GM12878 (cell line): Measurements from ENCODE around the gene APPBP2. TPM values are rescaled to one million over a fixed set of nuclear protein-coding genes. Genes with fewer than 3 reads are reported as not detected.

Source experiments
- ATAC-seq: fragments of 200-7000 bp; cut with Tn5 transposase; 3 replicates; pipeline ENCODE4 v1.9.1; 2020; ENCODE audit warnings: mild to moderate bottlenecking, moderate library complexity
- BruUV-seq: library from RNA; stranded (reverse); fragments of 400-500 nt; replicated peaks from 2 replicates; lab custom pipeline; 2021; lab: Mats Ljungman, UMichigan
- CTCF ChIA-PET: fragments of 300-600 bp; sonication (Branson Sonifier 250); formaldehyde crosslinking; extraction: SDS; loops from one replicate; lab custom pipeline; 2021; ENCODE audit warnings: inconsistent platforms; lab: Yijun Ruan, JAX
- POLR2A ChIA-PET: fragments of 350-600 bp; formaldehyde crosslinking; extraction: SDS; loops from one replicate; lab custom pipeline; 2021; ENCODE audit warnings: inconsistent platforms; lab: Charles Lee
- RAD21 ChIA-PET: fragments of 300-600 bp; sonication (Branson Sonifier 250); formaldehyde crosslinking; loops from one replicate; lab custom pipeline; 2023; ENCODE audit warnings: antibody characterized with exemption; ENCODE audit not compliant: unreplicated experiment; lab: Charles Lee
- SMC1A ChIA-PET: fragments of 300-600 bp; sonication (Branson Sonifier 250); formaldehyde crosslinking; loops from one replicate; lab custom pipeline; 2023; ENCODE audit not compliant: unreplicated experiment, uncharacterized antibody; lab: Charles Lee
- DNase-seq: peaks from one replicate; pipeline ENCODE4 v3.0.0-alpha.2; 2011; ENCODE audit warnings: low read depth, low spot score
- FAIRE-seq: peaks from 3 replicates; lab custom pipeline; 2011; peaks lifted over from hg19 to GRCh38; lab: Jason Lieb, UNC
- H2AFZ ChIP-seq: 2 replicates; pipeline ENCODE4 v1.6.0; 2011; ENCODE audit warnings: low read depth, low read length, control low read depth; ENCODE audit not compliant: control insufficient read depth
- H3K27ac ChIP-seq: 2 replicates; pipeline ENCODE4 v1.5.1; 2011; ENCODE audit warnings: control low read depth; ENCODE audit not compliant: control insufficient read depth, insufficient read depth
- H3K27me3 ChIP-seq, 2 experiments: replicated peaks in 1 of 2; 2 replicates each; pipeline versions ENCODE4 v1.6.0 to v1.6.1; 2011; ENCODE audit warnings: low read length in 1 of 2; ENCODE audit not compliant: control insufficient read depth in 2 of 2, insufficient read depth in 2 of 2
- H3K36me3 ChIP-seq, 2 experiments: 2 replicates each; pipeline ENCODE4 v1.5.1; 2011; ENCODE audit warnings: low read length in 1 of 2; ENCODE audit not compliant: control insufficient read depth in 2 of 2, insufficient read depth in 2 of 2
- H3K4me1 ChIP-seq: 2 replicates; pipeline ENCODE4 v1.6.1; 2011; ENCODE audit warnings: mild to moderate bottlenecking, low read length, moderate library complexity, mixed read lengths; ENCODE audit not compliant: control insufficient read depth, insufficient read depth
- H3K4me2 ChIP-seq: 2 replicates; pipeline ENCODE4 v1.6.0; 2011; ENCODE audit warnings: control low read depth; ENCODE audit not compliant: control insufficient read depth, insufficient read depth
- H3K4me3 ChIP-seq: fragments of 200-600 bp; sonication (generic); 2 replicates; pipeline ENCODE4 v1.5.1; 2016
- H3K79me2 ChIP-seq: 2 replicates; pipeline ENCODE4 v1.6.0; 2011; ENCODE audit warnings: low read length; ENCODE audit not compliant: control insufficient read depth, insufficient read depth
- H3K9ac ChIP-seq: 2 replicates; pipeline ENCODE4 v1.8.0; 2011; ENCODE audit warnings: low read length, control low read depth, mixed read lengths; ENCODE audit not compliant: control insufficient read depth, insufficient read depth
- H3K9me3 ChIP-seq: replicated peaks from 3 replicates; pipeline ENCODE4 v1.5.1; 2011; ENCODE audit warnings: mild to moderate bottlenecking, low read length; ENCODE audit not compliant: control insufficient read depth, insufficient read depth
- H4K20me1 ChIP-seq: 2 replicates; pipeline ENCODE4 v1.6.0; 2011; ENCODE audit not compliant: control insufficient read depth, insufficient read depth
- ASH2L ChIP-seq: fragments of 300-600, 200-600 bp; sonication (generic); IDR thresholded peaks from 2 replicates; pipeline ENCODE4 v1.6.1; 2017; ENCODE audit warnings: low read depth, mild to moderate bottlenecking, borderline replicate concordance
- CHD2 ChIP-seq: IDR thresholded peaks from 2 replicates; pipeline ENCODE4 v1.6.1; 2011; ENCODE audit warnings: low read depth, low read length, improper control_type of control experiment, borderline replicate concordance
- ESRRA ChIP-seq: IDR thresholded peaks from 2 replicates; pipeline ENCODE4 v1.6.1; 2012; ENCODE audit warnings: mild to moderate bottlenecking, low read length, improper control_type of control experiment
- EZH2 ChIP-seq: IDR thresholded peaks from 2 replicates; pipeline ENCODE4 v1.6.1; 2012; ENCODE audit warnings: low read depth, mild to moderate bottlenecking, control low read depth, inconsistent platforms, low read length, borderline replicate concordance; ENCODE audit not compliant: control insufficient read depth
- KAT2A ChIP-seq: conservative IDR thresholded peaks from 2 replicates; pipeline ENCODE4 v1.6.1; 2011; ENCODE audit warnings: low read depth, low read length; ENCODE audit not compliant: control insufficient read depth
- MYC ChIP-seq: IDR thresholded peaks from 2 replicates; pipeline ENCODE4 v1.6.1; 2011; ENCODE audit warnings: mild to moderate bottlenecking, low read length, moderate library complexity, inconsistent platforms; ENCODE audit not compliant: insufficient read depth, insufficient replicate concordance, insufficient read length, severe bottlenecking
- RAD51 ChIP-seq: fragments of 450-650 bp; IDR thresholded peaks from 2 replicates; pipeline ENCODE4 v1.6.1; 2016; ENCODE audit warnings: moderate library complexity, mild to moderate bottlenecking, inconsistent platforms
- TAF1 ChIP-seq: IDR thresholded peaks from 2 replicates; pipeline ENCODE4 v1.6.1; 2011; ENCODE audit warnings: mild to moderate bottlenecking, low read depth, low read length, borderline replicate concordance
- TCF7 ChIP-seq: IDR thresholded peaks from 2 replicates; pipeline ENCODE4 v1.6.1; 2014; ENCODE audit warnings: antibody characterized with exemption, borderline replicate concordance
- WGBS: methylation state at CpG from one replicate; pipeline ENCODE4 v1.1.6; 2016; ENCODE audit warnings: low lambda C conversion rate; ENCODE audit not compliant: insufficient replicate concordance, insufficient coverage; ENCODE audit errors: missing lambda C conversion rate; 5-methylcytosine and 5-hydroxymethylcytosine counted together
- in situ Hi-C: fragments of 300-500 bp; cut with MboI; formaldehyde crosslinking; loops from 9 replicates; pipeline ENCODE4 v1.14.3; 2018; ENCODE audit warnings: mixed read lengths
- intact Hi-C: fragments of 100-400 bp; cut with micrococcal nuclease; formaldehyde crosslinking; loops from one replicate; pipeline ENCODE4 v1.14.2; 2022; ENCODE audit not compliant: unreplicated experiment
- polyA plus RNA-seq, 11 experiments: library from polyadenylated mRNA; depleted of rRNA in 4 of 11; unstranded in 6 of 11; stranded (reverse) in 5 of 11; fragments of >200 nt; fragmentation: Nextera tagmentation in 4 of 11; fragmentation: Illumina TruSeq in 1 of 11; extraction: Ambion mirVana in 4 of 11; extraction: Trizol in 1 of 11; gene quantifications; 1 replicate in 1 of 11; 2 replicates in 10 of 11; pipeline versions ENCODE4 v1.2.1 to v1.2.3, GENCODE V29; 2011 to 2016; ENCODE audit warnings: inconsistent platforms in 2 of 11, missing spikeins in 2 of 11, low read depth in 1 of 11
- total RNA-seq, 4 experiments: library from RNA; depleted of rRNA in 3 of 4; stranded (reverse); fragments of >200 nt in 3 of 4; fragmentation: Illumina TruSeq in 1 of 4; extraction: Trizol in 1 of 4; gene quantifications; 2 replicates each; pipeline versions ENCODE4 v1.2.1 to v1.2.3, GENCODE V29; 2013 to 2021
- TF ChIP-seq, protein P1 (sequence below), 3 experiments: IDR thresholded peaks in 2 of 3; conservative IDR thresholded peaks in 1 of 3; 2 replicates each; pipeline ENCODE4 v1.5.1; 2011; ENCODE audit warnings: low read depth in 3 of 3, low read length in 3 of 3, mild to moderate bottlenecking in 3 of 3, control low read depth in 2 of 3, moderate library complexity in 2 of 3, inconsistent platforms in 1 of 3, mixed read lengths in 1 of 3; ENCODE audit not compliant: control insufficient read depth in 2 of 3, insufficient read depth in 1 of 3; ENCODE audit errors: extremely low read depth in 1 of 3
- TF ChIP-seq, protein P2 (sequence below): fragments of 450-650 bp; IDR thresholded peaks from 2 replicates; pipeline ENCODE4 v1.6.1; 2017; ENCODE audit warnings: mild to moderate bottlenecking, moderate library complexity

Gene APPBP2
- total and polyA plus RNA-seq, 10 of the 15 experiments (the other 5 are each of a cell fraction or from before 2014, with no cell fraction given), result 4.3 to 30.8 (median 13.1) TPM

DNA sequence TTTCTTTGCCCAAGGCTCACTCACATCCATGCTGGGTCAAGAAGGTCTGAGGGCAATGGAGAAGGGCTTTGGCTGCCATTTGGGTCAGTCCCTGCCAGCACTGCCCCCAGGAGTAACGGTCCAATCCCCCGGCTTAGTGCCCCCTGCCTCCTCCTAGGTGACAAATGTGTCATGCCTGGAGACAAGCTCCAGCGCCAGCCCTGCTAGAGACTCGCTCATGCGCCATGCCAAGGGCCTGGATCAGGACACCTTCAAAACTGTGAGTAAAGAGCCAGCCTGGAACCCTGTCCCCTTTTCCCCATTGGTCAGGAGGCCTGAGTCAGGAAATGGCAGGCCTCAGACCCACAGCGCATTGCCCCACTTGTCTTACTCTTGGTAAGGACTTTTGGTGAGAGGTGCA, 100.4 kb downstream of the APPBP2 start:
- Histone ChIP-seq H3K4me1 (no peaks in the 10 kb centered on the region), H3K4me2 (no peak overlapping the region), H3K4me3 (no peak overlapping the region), H3K27me3 (no peaks in the 10 kb centered on the region), H4K20me1 (no peaks in the 10 kb centered on the region), H3K9ac (no peak overlapping the region), H3K9me3 (no peaks in the 10 kb centered on the region), H2AFZ (no peak overlapping the region), H3K27ac (no peak overlapping the region), H3K79me2 (no peaks in the 10 kb centered on the region), H3K36me3 (no peaks in the 10 kb centered on the region)
- SMC1A ChIA-PET, result no interaction called here
- no peak for DNase-seq
- 34% methylated on average over 6 of the region's 6 CpGs for WGBS
- POLR2A ChIA-PET, result interaction anchor here (0.6 kb wide), 1 partner anchor 1548 kb away, joined by 3 read pairs; no protein-coding TSS in a partner anchor
- FAIRE-seq, result no peak
- no TSS peak for BruUV-seq
- RAD21 ChIA-PET, result interaction anchor here (2.4 kb wide), 1 partner anchor 194 kb away, joined by 9 read pairs; no protein-coding TSS in a partner anchor
- TF ChIP-seq ASH2L (no peak), CHD2 (no peak), EZH2 (no peak), TAF1 (no peak), KAT2A (no peak), MYC (no peak), ESRRA (no peak), RAD51 (no peak), TCF7 (no peak)
- TF ChIP-seq, protein P1, sequence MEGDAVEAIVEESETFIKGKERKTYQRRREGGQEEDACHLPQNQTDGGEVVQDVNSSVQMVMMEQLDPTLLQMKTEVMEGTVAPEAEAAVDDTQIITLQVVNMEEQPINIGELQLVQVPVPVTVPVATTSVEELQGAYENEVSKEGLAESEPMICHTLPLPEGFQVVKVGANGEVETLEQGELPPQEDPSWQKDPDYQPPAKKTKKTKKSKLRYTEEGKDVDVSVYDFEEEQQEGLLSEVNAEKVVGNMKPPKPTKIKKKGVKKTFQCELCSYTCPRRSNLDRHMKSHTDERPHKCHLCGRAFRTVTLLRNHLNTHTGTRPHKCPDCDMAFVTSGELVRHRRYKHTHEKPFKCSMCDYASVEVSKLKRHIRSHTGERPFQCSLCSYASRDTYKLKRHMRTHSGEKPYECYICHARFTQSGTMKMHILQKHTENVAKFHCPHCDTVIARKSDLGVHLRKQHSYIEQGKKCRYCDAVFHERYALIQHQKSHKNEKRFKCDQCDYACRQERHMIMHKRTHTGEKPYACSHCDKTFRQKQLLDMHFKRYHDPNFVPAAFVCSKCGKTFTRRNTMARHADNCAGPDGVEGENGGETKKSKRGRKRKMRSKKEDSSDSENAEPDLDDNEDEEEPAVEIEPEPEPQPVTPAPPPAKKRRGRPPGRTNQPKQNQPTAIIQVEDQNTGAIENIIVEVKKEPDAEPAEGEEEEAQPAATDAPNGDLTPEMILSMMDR (IDR thresholded peaks at IDR 0.05 in 2 of 3, conservative IDR thresholded peaks at IDR 0.05 in 1 of 3; ENCODE audit: control insufficient read depth in 2 of 3, extremely low read depth in 1 of 3, insufficient read depth in 1 of 3, low read depth in 3 of 3, low read length in 3 of 3), result no peak
- TF ChIP-seq, protein P2, sequence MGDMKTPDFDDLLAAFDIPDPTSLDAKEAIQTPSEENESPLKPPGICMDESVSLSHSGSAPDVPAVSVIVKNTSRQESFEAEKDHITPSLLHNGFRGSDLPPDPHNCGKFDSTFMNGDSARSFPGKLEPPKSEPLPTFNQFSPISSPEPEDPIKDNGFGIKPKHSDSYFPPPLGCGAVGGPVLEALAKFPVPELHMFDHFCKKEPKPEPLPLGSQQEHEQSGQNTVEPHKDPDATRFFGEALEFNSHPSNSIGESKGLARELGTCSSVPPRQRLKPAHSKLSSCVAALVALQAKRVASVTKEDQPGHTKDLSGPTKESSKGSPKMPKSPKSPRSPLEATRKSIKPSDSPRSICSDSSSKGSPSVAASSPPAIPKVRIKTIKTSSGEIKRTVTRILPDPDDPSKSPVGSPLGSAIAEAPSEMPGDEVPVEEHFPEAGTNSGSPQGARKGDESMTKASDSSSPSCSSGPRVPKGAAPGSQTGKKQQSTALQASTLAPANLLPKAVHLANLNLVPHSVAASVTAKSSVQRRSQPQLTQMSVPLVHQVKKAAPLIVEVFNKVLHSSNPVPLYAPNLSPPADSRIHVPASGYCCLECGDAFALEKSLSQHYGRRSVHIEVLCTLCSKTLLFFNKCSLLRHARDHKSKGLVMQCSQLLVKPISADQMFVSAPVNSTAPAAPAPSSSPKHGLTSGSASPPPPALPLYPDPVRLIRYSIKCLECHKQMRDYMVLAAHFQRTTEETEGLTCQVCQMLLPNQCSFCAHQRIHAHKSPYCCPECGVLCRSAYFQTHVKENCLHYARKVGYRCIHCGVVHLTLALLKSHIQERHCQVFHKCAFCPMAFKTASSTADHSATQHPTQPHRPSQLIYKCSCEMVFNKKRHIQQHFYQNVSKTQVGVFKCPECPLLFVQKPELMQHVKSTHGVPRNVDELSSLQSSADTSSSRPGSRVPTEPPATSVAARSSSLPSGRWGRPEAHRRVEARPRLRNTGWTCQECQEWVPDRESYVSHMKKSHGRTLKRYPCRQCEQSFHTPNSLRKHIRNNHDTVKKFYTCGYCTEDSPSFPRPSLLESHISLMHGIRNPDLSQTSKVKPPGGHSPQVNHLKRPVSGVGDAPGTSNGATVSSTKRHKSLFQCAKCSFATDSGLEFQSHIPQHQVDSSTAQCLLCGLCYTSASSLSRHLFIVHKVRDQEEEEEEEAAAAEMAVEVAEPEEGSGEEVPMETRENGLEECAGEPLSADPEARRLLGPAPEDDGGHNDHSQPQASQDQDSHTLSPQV, result no peak
- intact Hi-C loops, result no loop called here
- in situ Hi-C loops, result loop anchor here (10.0 kb wide), 1 partner anchor 281 kb away; the partner anchor contains the start of gene CA4
- no peak for ATAC-seq
- CTCF ChIA-PET, result interaction anchor here (1.0 to 1.9 kb wide), 3 partner anchors 13 to 215 kb away, joined by 3 to 4 read pairs (median 3); no protein-coding TSS in a partner anchor
